ENCODE results near the gene MYL12A. TPM values are rescaled to one million over a fixed set of nuclear protein-coding genes. Genes with fewer than 3 reads are reported as not detected.

The MYL12A gene
- total and polyA plus RNA-seq, 8 donors = 148 to 630 (median 255) TPM

- Histone ChIP-seq H3K4me1 (peaks cover 0 to 25% (median 12%) of the 10 kb centered on the region in 4 donors), H3K27me3 (no peaks in the 10 kb centered on the region), H3K9me3 (no peaks in the 10 kb centered on the region), H3K4me3 (no peak overlapping the region), H3K27ac (no peak overlapping the region), H3K36me3 (no peaks in the 10 kb centered on the region)
- no peak for DNase-seq
- TF ChIP-seq EP300 (IDR thresholded peaks at IDR 0.05) (no peak), POLR2A (IDR thresholded peaks at IDR 0.05) (no peak), CTCF (IDR thresholded peaks at IDR 0.05) (no peak), POLR2AphosphoS5 (IDR thresholded peaks at IDR 0.05) (no peak)
- 69 to 83% (median 79%) methylated on average over 1 of the region's 1 CpG for WGBS, 5 donors
- intact Hi-C loops (cut with DNase I; ENCODE audit: low total_unique reads) = no loop called here
Measured at GRCh38 chr18:3223356-3223755, 24.2 kb upstream of the MYL12A start.

GRCh38 chr18:3224223-3224622 lies 23.4 kb upstream of the MYL12A start:
- Histone ChIP-seq H3K9me3 (no peaks in the 10 kb centered on the region), H3K27me3 (no peaks in the 10 kb centered on the region), H3K4me3 (no peak overlapping the region), H3K27ac (no peak overlapping the region), H3K4me1 (peaks cover 0 to 17% (median 9%) of the 10 kb centered on the region in 4 donors), H3K36me3 (no peaks in the 10 kb centered on the region)
- TF ChIP-seq CTCF (IDR thresholded peaks at IDR 0.05) (no peak), POLR2AphosphoS5 (IDR thresholded peaks at IDR 0.05) (no peak), POLR2A (IDR thresholded peaks at IDR 0.05) (no peak), EP300 (IDR thresholded peaks at IDR 0.05) (no peak)
- WGBS, 5 donors = 70 to 96% (median 88%) methylated on average over 3 of the region's 3 CpGs
- intact Hi-C loops (cut with DNase I; ENCODE audit: low total_unique reads) = no loop called here
- no peak for DNase-seq

GRCh38 chr18:3225588-3225987 lies 22.0 kb upstream of the MYL12A start:
- peak in 1 of 2 donors; percentile 19 for DNase-seq
- TF ChIP-seq EP300 (IDR thresholded peaks at IDR 0.05) (no peak), POLR2AphosphoS5 (IDR thresholded peaks at IDR 0.05) (no peak), POLR2A (IDR thresholded peaks at IDR 0.05) (no peak), CTCF (IDR thresholded peaks at IDR 0.05) (no peak)
- WGBS, 5 donors = 42 to 67% (median 52%) methylated on average over 3 of the region's 3 CpGs

GRCh38 chr18:3226048-3226447 lies 21.6 kb upstream of the MYL12A start:
- no peaks in the 10 kb centered on the region for H3K36me3 ChIP-seq
- no peak overlapping the region for H3K4me3 ChIP-seq
- no peaks in the 10 kb centered on the region for H3K27me3 ChIP-seq
- H3K4me1 ChIP-seq = peaks cover 0 to 5% (median 0%) of the 10 kb centered on the region in 4 donors
- intact Hi-C loops (cut with DNase I; ENCODE audit: low total_unique reads) = no loop called here
- TF ChIP-seq EP300 (IDR thresholded peaks at IDR 0.05) (no peak), POLR2AphosphoS5 (IDR thresholded peaks at IDR 0.05) (no peak)
- no peak for DNase-seq
- WGBS, 5 donors = 89 to 97% (median 97%) methylated on average over 6 of the region's 6 CpGs
- H3K9me3 ChIP-seq = no peaks in the 10 kb centered on the region
- no peak overlapping the region for H3K27ac ChIP-seq

More at GRCh38 chr18:3225588-3225987, 22.0 kb upstream of the MYL12A start:
- H3K4me1 ChIP-seq = peaks cover 0 to 6% (median under 1%) of the 10 kb centered on the region in 4 donors
- intact Hi-C loops (cut with DNase I; ENCODE audit: low total_unique reads) = no loop called here
- H3K27me3 ChIP-seq = no peaks in the 10 kb centered on the region
- H3K4me3 ChIP-seq = no peak overlapping the region
- H3K27ac ChIP-seq = no peak overlapping the region
- no peaks in the 10 kb centered on the region for H3K9me3 ChIP-seq
- H3K36me3 ChIP-seq = no peaks in the 10 kb centered on the region
